Measurements from ENCODE around the gene PLEKHM3.

PLEKHM3 gene

DNA sequence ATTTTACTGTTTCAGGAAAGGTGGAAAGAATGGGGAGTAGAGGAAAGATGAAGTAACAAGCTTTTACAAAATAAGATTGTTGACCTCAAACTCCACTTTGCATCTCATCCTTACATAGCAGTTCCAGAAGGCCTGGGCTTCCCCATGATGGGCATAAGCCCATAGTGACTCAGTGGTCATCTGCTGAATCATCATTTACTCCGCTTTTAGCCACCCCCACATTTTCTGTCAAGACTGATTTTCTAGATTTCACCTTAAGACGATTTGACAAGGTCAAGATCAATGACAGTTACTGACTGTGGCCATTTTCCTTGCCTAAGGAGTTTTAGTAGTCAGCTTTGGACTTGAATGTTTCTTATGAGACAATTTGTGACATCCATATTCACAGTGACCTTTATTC is 49.4 kb downstream of the PLEKHM3 start:
- H3K9ac ChIP-seq: no peak overlapping the region
- H3K4me2 ChIP-seq: no peak overlapping the region
- no peaks in the 10 kb centered on the region; the same call in 1 of the 2 replicates for H4K20me1 ChIP-seq

DNA sequence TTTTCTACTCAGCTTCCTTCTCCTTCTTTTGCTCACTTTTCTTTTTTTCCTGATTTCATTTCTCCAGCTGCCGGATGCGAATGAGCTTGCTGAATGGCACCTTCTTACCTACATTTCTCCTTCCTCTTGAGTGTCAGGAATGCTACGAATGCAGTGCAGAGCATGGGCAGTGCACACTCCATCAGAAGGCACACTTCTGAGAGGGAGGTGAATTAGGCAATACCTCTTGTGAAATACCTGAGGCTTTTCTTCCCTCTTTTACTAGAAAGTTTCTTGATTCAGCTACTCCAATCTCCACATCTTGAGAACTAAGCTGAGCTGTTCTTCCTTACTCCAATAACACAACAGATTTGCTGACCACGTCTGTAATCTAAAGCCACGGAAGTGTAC is 51.1 kb downstream of the PLEKHM3 start:
- Histone ChIP-seq H3K27ac (no peak overlapping the region), H3K4me1 (peaks cover 6% of the 10 kb centered on the region), H3K36me3 (peaks cover 11% of the 10 kb centered on the region), H3K9me3 (no peaks in the 10 kb centered on the region), H3K4me3 (no peak overlapping the region), H3K4me2 (no peak overlapping the region), H3K9ac (no peak overlapping the region), H3K27me3 (no peaks in the 10 kb centered on the region), H4K20me1 (no peaks in the 10 kb centered on the region; the same call in 1 of the 2 replicates)
- TF ChIP-seq Cebpa-rat (IDR thresholded peaks at IDR 0.05): no peak

More for the DNA sequence above, 49.4 kb downstream of the PLEKHM3 start:
- H3K9me3 ChIP-seq: no peaks in the 10 kb centered on the region
- no peak overlapping the region for H3K4me3 ChIP-seq
- no peak overlapping the region for H3K27ac ChIP-seq
- H3K36me3 ChIP-seq: peaks cover 11% of the 10 kb centered on the region
- no peaks in the 10 kb centered on the region for H3K27me3 ChIP-seq
- peaks cover 2% of the 10 kb centered on the region for H3K4me1 ChIP-seq
- no peak for TF ChIP-seq Cebpa-rat (IDR thresholded peaks at IDR 0.05)

DNA sequence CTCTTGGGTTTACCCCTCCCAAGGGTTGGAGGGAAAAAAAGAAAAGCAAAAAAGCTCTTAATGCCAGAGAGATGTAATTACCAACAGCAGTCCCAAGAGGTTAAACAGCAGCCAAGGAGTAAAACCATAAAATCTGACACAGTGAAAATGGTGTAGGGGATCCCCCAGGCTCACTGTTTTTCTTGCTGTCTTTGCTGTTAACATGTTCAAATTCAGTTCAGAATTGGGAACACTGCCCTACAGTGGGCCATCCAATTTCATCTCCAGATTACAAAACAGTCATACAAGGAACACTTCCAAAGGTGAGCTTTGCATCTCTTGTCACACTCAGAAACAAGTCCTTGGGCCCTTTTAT is 54.5 kb downstream of the PLEKHM3 start:
- no peak overlapping the region for H3K27ac ChIP-seq
- H3K9ac ChIP-seq: no peak overlapping the region
- H3K4me1 ChIP-seq: peaks cover 6% of the 10 kb centered on the region
- no peak for TF ChIP-seq Cebpa-rat (IDR thresholded peaks at IDR 0.05)
- no peaks in the 10 kb centered on the region for H3K36me3 ChIP-seq
- H3K27me3 ChIP-seq: no peaks in the 10 kb centered on the region
- no peaks in the 10 kb centered on the region; the same call in 1 of the 2 replicates for H4K20me1 ChIP-seq
- H3K9me3 ChIP-seq: no peaks in the 10 kb centered on the region
- H3K4me3 ChIP-seq: no peak overlapping the region
- H3K4me2 ChIP-seq: no peak overlapping the region

DNA sequence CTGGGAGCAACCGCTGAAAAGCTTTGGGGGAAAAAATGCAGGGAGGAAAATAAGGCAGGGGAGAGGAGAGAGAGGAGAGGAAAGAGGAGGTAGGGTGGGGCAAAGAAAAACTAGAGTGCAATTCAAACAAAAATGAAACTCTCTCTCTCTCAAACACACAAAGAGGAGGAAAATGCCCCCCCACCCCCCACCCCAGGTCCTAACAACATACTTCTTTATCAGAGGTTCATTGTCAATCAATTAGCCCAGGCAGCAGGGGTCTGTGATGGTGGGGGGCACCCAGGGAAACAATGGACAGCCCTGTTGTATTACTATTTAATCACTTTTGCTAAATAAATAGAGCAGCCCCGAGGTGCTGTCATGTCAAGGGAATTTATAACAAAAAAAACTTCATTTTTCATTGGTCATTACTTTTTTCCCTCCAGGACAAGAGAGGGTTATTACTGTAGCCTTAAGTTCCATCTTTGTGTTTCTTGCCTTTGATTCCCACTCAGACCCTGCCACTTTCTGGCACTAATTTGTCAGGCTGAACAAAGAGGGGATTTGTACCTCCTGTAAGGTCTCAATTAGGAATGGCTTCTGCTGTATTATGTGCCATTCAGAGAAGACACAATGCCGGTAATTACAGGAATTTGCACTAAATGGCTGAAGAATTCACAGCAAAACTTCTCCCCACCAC is 55.0 kb downstream of the PLEKHM3 start:
- Histone ChIP-seq H3K9me3 (no peaks in the 10 kb centered on the region), H3K4me1 (peaks cover 6% of the 10 kb centered on the region), H3K9ac (no peak overlapping the region), H3K27ac (no peak overlapping the region), H3K36me3 (no peaks in the 10 kb centered on the region), H3K27me3 (no peaks in the 10 kb centered on the region), H3K4me3 (no peak overlapping the region), H4K20me1 (no peaks in the 10 kb centered on the region; the same call in 1 of the 2 replicates), H3K4me2 (no peak overlapping the region)
- no peak for TF ChIP-seq Cebpa-rat (IDR thresholded peaks at IDR 0.05)

DNA sequence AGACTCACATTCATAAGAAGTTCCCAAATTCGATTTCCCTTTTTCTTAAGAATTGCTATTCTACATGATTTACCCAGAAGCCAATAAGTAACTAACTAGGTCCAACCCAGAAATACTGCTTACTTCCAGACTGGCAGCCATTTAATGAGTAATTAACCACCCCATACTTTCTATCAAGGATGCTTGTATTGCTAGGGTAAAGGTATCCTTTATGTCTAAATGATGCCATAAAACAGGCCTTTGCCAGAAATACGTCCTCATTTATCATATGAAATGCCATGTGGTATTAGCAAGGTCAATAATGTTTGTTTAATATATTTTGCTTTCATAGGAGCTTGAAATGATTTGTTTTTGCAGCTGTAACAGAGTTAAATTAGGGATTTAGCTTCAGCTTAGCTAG is 56.1 kb downstream of the PLEKHM3 start:
- H3K36me3 ChIP-seq: no peaks in the 10 kb centered on the region
- H3K4me3 ChIP-seq: no peak overlapping the region
- H3K9me3 ChIP-seq: no peaks in the 10 kb centered on the region
- no peaks in the 10 kb centered on the region; the same call in 1 of the 2 replicates for H4K20me1 ChIP-seq
- H3K4me2 ChIP-seq: no peak overlapping the region
- TF ChIP-seq Cebpa-rat (IDR thresholded peaks at IDR 0.05): no peak
- no peaks in the 10 kb centered on the region for H3K27me3 ChIP-seq
- peaks cover 6% of the 10 kb centered on the region for H3K4me1 ChIP-seq
- H3K9ac ChIP-seq: no peak overlapping the region
- no peak overlapping the region for H3K27ac ChIP-seq

DNA sequence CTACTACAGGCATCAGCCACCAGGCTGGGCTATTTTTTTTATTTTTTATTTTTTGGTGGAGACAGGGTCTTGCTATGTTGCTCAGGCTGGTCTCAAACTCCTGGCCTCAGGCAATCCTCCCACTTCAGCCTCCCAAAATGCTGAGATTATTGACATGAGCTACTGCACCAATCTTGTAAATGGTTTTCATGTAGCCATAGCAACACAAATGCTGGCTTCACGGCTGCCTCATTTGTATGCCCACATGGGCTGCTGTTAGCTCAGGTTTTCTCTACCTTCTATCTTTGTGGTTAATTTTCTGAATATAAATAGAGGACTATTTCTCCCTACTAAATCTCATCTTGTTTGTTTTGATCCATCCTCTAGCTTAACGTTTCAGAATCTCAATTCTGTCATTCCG is 58.2 kb downstream of the PLEKHM3 start:
- TF ChIP-seq Cebpa-rat (IDR thresholded peaks at IDR 0.05): no peak
- no peak overlapping the region for H3K27ac ChIP-seq

DNA sequence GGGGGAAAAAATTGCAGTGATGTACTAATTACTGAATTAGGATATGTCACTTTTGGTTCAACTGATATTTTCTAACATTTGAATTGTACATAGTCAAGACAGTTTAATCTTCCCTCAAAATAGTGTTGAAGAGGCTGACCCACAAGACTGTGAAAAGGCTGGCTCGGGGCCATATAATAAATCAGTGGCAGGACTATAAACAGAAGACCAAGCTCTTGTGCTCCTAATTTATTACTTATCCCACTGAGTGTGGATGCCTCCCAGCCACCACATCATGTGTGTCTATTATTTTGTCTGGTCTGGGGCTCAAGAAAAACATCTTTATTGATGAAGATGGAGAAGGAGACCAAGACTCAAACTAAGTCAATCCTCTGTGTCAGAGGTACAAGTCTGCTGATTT is 64.4 kb downstream of the PLEKHM3 start:
- Histone ChIP-seq H3K27me3 (no peaks in the 10 kb centered on the region), H3K4me3 (no peak overlapping the region), H3K9me3 (peaks cover 17% of the 10 kb centered on the region), H3K4me1 (no peaks in the 10 kb centered on the region), H3K27ac (no peak overlapping the region), H3K4me2 (no peak overlapping the region), H4K20me1 (no peaks in the 10 kb centered on the region), H3K9ac (no peak overlapping the region), H3K36me3 (peaks cover 19% of the 10 kb centered on the region; the same call in 1 of the 2 replicates)
- no peak for TF ChIP-seq Cebpa-rat (IDR thresholded peaks at IDR 0.05)

More for the DNA sequence above, 58.2 kb downstream of the PLEKHM3 start:
- no peak overlapping the region for H3K4me3 ChIP-seq
- H3K9ac ChIP-seq: no peak overlapping the region
- H3K4me1 ChIP-seq: peaks cover 6% of the 10 kb centered on the region
- peaks cover 11% of the 10 kb centered on the region for H3K9me3 ChIP-seq
- no peaks in the 10 kb centered on the region for H4K20me1 ChIP-seq
- H3K36me3 ChIP-seq: peaks cover 13% of the 10 kb centered on the region; the same call in 1 of the 2 replicates
- no peak overlapping the region for H3K4me2 ChIP-seq
- no peaks in the 10 kb centered on the region for H3K27me3 ChIP-seq

DNA sequence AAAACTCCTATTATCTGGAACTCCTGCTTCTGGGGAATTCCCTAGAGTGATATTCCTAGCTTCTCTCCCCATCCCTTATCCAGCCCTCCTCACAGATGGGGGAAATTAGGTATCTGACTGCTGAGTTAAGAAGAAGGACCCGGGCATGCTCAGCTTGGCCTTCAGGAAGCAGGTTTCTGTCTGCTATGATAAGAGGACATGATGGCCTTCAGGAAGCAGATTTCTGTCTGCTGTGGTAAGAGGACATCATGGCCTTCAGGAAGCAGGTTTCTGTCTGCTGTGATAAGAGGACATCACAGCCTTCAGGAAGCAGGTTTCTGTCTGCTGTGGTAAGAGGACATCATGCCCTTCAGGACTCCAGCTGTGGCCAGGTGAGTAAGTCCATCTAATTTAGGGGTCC is 65.2 kb downstream of the PLEKHM3 start:
- peaks cover 17% of the 10 kb centered on the region for H3K9me3 ChIP-seq
- H4K20me1 ChIP-seq: no peaks in the 10 kb centered on the region
- H3K4me1 ChIP-seq: no peaks in the 10 kb centered on the region
- H3K36me3 ChIP-seq: peaks cover 19% of the 10 kb centered on the region; the same call in 1 of the 2 replicates
- H3K27ac ChIP-seq: no peak overlapping the region
- no peak overlapping the region for H3K4me2 ChIP-seq
- H3K4me3 ChIP-seq: no peak overlapping the region
- H3K9ac ChIP-seq: no peak overlapping the region
- no peak for TF ChIP-seq Cebpa-rat (IDR thresholded peaks at IDR 0.05)
- H3K27me3 ChIP-seq: no peaks in the 10 kb centered on the region

DNA sequence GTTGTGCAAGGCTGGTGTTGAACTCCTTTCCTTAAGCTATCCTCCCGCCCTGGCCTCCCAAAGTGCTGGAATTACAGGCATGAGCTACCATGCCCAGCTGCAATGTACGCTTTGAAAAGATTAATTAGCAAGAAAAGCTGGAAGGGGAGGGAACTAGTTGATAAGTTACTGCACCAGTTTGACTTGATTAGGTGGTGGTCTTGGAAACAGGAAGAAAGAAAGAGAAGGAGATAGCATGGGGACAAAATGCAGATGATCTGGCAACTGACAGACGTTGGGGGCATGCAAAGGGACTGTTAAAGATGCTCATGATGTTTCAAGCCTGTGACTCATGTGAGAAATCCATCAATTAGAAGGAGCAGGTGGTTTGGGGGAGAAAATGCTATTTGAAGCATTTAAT is 68.6 kb downstream of the PLEKHM3 start:
- H3K9me3 ChIP-seq: peaks cover 2% of the 10 kb centered on the region; the same call in 1 of the 2 replicates
- H4K20me1 ChIP-seq: no peaks in the 10 kb centered on the region
- H3K4me1 ChIP-seq: peaks cover 8% of the 10 kb centered on the region
- 0 out of 2 replicates have a peak, but pooled peaks cover 3% of the 10 kb centered on the region for H3K36me3 ChIP-seq
- no peak overlapping the region for H3K4me3 ChIP-seq
- no peak overlapping the region for H3K4me2 ChIP-seq
- H3K9ac ChIP-seq: no peak overlapping the region
- no peak for TF ChIP-seq Cebpa-rat (IDR thresholded peaks at IDR 0.05)
- no peaks in the 10 kb centered on the region for H3K27me3 ChIP-seq
- H3K27ac ChIP-seq: no peak overlapping the region

DNA sequence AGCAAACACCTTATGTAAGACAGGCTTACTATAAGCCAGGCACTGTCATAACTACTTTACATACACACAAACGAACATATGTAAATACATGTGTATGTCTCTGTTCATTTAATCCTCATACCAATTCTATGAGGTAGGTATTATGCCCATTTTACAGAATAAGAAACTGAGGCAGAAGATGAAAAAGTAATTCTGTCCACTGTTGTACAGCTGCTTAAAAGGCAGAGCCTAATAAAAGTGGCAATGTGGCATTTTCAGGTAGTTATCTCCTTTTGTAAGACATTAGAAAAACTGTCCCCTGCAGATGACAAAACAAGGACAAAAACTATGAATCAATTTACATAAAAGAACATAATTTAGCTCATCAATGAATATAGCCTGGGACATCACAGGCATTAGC is 69.9 kb downstream of the PLEKHM3 start:
- H3K4me2 ChIP-seq: no peak overlapping the region
- no peak for TF ChIP-seq Cebpa-rat (IDR thresholded peaks at IDR 0.05)
- no peaks in the 10 kb centered on the region for H4K20me1 ChIP-seq
- no peak overlapping the region for H3K9ac ChIP-seq
- H3K4me3 ChIP-seq: no peak overlapping the region
- peaks cover 14% of the 10 kb centered on the region for H3K4me1 ChIP-seq
- H3K9me3 ChIP-seq: no peaks in the 10 kb centered on the region
- H3K27me3 ChIP-seq: no peaks in the 10 kb centered on the region
- no peaks in the 10 kb centered on the region for H3K36me3 ChIP-seq
- no peak overlapping the region for H3K27ac ChIP-seq

Measured in BLaER1 (cell line).